Measurements from ENCODE around the gene ASNS. TPM values are rescaled to one million over a fixed set of nuclear protein-coding genes. Genes with fewer than 3 reads are reported as not detected.
"Not testable (repeated sequence)": the region's sequence is repeated elsewhere in the genome, so short reads cannot be mapped to it uniquely, and the experiment has no call there.

The ASNS gene
- total RNA-seq, 2 experiments from 2014 or later: 200 to 214 TPM

DNA sequence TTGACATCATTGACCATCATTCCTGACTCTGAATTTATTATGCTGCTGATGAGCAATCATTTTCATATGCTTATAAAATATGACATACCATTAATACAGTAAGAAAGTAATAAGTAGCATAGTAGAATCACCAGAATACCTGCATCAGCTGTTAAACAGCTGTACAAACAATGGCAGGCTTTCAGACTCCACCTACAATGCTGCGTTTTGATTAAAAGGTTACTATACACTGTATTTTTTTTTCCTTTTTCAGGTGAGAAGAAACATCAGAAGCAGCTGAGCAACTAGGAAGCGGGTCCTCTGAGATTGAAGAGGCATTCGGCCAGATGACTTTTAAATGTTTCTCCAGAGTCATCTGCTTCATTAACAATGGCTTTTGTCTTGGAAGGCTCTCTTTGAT lies 7.1 kb downstream of the ASNS start:
- no peaks in the 10 kb centered on the region for H3K27me3 Mint-ChIP-seq
- DNase-seq: no peak
- H3K27ac Mint-ChIP-seq: no peak overlapping the region
- no peaks in the 10 kb centered on the region for H3K9me3 Mint-ChIP-seq
- ChIA-PET CTCF (no interaction called here), POLR2A (no interaction called here)
- H3K4me1 Mint-ChIP-seq (ENCODE audit: low read depth): peaks cover 13% of the 10 kb centered on the region
- H3K36me3 Mint-ChIP-seq: peaks cover 58% of the 10 kb centered on the region
- no peak overlapping the region for H3K4me3 Mint-ChIP-seq
- intact Hi-C loops (cut with micrococcal nuclease): no loop called here

- H3K36me3 Mint-ChIP-seq: peaks cover 65% of the 10 kb centered on the region
- H3K4me3 Mint-ChIP-seq: no peak overlapping the region
- H3K27me3 Mint-ChIP-seq: no peaks in the 10 kb centered on the region
Measured at GRCh38 chr7:97859606-97860204, 12.5 kb downstream of the ASNS start.

DNA sequence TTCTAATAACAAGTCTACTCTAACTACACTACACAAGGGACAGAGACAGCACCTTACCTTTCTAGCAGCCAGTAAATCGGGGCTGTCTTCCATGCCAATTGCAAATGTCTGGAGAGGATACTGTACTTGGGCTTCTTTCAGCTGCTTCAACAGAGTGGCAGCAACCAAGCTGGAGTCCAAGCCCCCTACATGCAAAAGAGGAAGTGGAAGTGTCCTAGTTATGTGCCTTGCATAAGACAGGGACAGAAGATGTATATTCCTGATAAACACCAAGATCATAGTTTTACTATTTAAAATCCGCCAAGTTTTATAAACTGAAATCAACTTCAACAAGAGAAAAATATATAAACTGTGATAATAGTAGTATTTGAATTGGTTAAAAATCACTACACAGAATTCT lies 14.0 kb downstream of the ASNS start:
- Mint-ChIP-seq H3K27me3 (no peaks in the 10 kb centered on the region), H3K4me1 (ENCODE audit: low read depth) (peaks cover 6% of the 10 kb centered on the region), H3K27ac (no peak overlapping the region), H3K36me3 (peaks cover 69% of the 10 kb centered on the region), H3K9me3 (no peaks in the 10 kb centered on the region), H3K4me3 (no peak overlapping the region)
- ChIA-PET CTCF (no interaction called here), POLR2A (no interaction called here)
- DNase-seq: no peak
- intact Hi-C loops (cut with micrococcal nuclease): no loop called here

More at GRCh38 chr7:97859606-97860204, 12.5 kb downstream of the ASNS start:
- H3K9me3 Mint-ChIP-seq: no peaks in the 10 kb centered on the region
- ChIA-PET POLR2A (no interaction called here), CTCF (no interaction called here)
- H3K4me1 Mint-ChIP-seq (ENCODE audit: low read depth): peaks cover 9% of the 10 kb centered on the region
- H3K27ac Mint-ChIP-seq: no peak overlapping the region
- intact Hi-C loops (cut with micrococcal nuclease): no loop called here
- DNase-seq: no peak

DNA sequence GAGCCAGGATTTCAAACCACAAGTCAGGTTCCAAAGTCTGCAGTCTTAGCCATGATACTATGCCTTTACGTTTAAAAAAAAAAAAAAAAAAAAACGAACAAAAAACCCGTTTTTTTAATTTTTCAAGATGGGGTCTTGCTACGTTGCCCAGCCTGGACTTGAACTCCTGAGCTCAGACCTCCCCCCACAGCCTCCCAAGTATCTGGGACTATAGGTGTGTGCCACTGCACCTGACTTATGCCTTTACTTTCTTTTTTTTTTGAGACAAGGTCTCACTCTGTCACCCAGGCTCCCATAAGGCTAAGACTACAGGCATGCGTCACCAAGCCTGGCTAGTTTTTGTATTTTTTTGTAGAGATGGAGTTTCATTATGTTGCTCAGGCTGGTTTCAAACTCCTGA lies 14.7 kb downstream of the ASNS start:
- H3K9me3 Mint-ChIP-seq: no peaks in the 10 kb centered on the region
- no peak overlapping the region for H3K27ac Mint-ChIP-seq
- ChIA-PET POLR2A (interaction anchor here (1.4 kb wide), 1 partner anchor 15 kb away, joined by 4 read pairs; no protein-coding TSS in a partner anchor), CTCF (interaction anchor here (1.2 kb wide), 1 partner anchor 12 kb away, joined by 4 read pairs; no protein-coding TSS in a partner anchor)
- H3K27me3 Mint-ChIP-seq: no peaks in the 10 kb centered on the region
- H3K36me3 Mint-ChIP-seq: peaks cover 69% of the 10 kb centered on the region
- DNase-seq: no peak
- intact Hi-C loops (cut with micrococcal nuclease): no loop called here
- H3K4me1 Mint-ChIP-seq (ENCODE audit: low read depth): peaks cover 4% of the 10 kb centered on the region
- H3K4me3 Mint-ChIP-seq: no peak overlapping the region

DNA sequence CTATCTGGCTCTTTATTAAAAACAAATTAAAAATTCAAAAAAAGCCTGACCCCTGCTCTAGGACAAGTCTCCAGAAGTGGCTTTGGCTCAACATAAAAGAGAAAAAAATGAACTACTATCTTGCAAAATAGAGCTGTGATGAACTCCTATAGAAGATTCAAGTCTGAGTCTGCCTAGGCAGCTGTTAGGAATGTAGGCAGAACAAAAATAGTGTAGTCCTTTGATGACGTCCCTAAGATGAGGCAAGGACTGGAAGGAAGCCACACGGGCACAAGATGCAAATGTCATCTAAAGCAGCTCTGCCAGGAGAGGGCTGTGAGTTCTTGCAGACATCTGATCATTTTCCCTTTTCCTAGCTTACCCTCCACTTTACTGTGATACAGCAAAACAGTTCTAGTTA lies 20.5 kb downstream of the ASNS start:
- H3K36me3 Mint-ChIP-seq: peaks cover 51% of the 10 kb centered on the region
- H3K9me3 Mint-ChIP-seq: peaks cover 2% of the 10 kb centered on the region
- no peak overlapping the region for H3K4me3 Mint-ChIP-seq
- no peaks in the 10 kb centered on the region for H3K4me1 Mint-ChIP-seq (ENCODE audit: low read depth)
- intact Hi-C loops (cut with micrococcal nuclease): no loop called here
- CTCF ChIA-PET: no interaction called here
- no peak for DNase-seq
- no peak overlapping the region for H3K27ac Mint-ChIP-seq
- POLR2A ChIA-PET: no interaction called here
- no peaks in the 10 kb centered on the region for H3K27me3 Mint-ChIP-seq

- CTCF ChIA-PET; intact Hi-C loops (cut with micrococcal nuclease); H3K9me3 Mint-ChIP-seq; H3K27ac Mint-ChIP-seq; POLR2A ChIA-PET; H3K4me3 Mint-ChIP-seq; H3K27me3 Mint-ChIP-seq; H3K4me1 Mint-ChIP-seq (ENCODE audit: low read depth); DNase-seq: not testable (repeated sequence)
- peaks cover 43% of the 10 kb centered on the region for H3K36me3 Mint-ChIP-seq
Measured at GRCh38 chr7:97850262-97851031, 21.8 kb downstream of the ASNS start.

DNA sequence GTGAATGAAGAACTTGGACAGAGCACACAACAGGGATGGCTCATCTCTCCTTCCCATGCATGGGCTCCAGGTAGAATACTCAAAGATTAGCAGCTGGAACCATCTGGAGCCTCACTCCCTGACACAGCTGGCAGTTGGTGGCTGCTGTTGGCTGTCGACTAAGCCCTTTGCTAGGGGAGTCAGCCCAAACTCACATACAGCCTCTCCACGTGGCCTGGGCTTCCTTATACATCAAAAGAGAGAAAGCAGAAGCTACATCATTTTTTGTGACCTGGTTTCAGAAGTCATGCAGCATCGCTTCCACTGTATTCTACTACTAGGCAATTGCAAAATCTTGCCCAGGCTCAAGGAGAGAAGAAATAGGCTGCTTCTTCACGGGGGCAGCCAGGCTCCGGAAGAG lies 24.4 kb downstream of the ASNS start:
- intact Hi-C loops (cut with micrococcal nuclease): no loop called here
- no peak overlapping the region for H3K4me3 Mint-ChIP-seq
- no peak for DNase-seq
- H3K4me1 Mint-ChIP-seq (ENCODE audit: low read depth): no peaks in the 10 kb centered on the region
- no peak overlapping the region for H3K27ac Mint-ChIP-seq
- ChIA-PET POLR2A (no interaction called here), CTCF (interaction anchor here (0.8 to 5.9 kb wide), 3 partner anchors 12 to 349 kb away, joined by 3 to 38 read pairs (median 3); no protein-coding TSS in a partner anchor)
- no peaks in the 10 kb centered on the region for H3K27me3 Mint-ChIP-seq
- H3K36me3 Mint-ChIP-seq: peaks cover 23% of the 10 kb centered on the region
- H3K9me3 Mint-ChIP-seq: peaks cover 2% of the 10 kb centered on the region

DNA sequence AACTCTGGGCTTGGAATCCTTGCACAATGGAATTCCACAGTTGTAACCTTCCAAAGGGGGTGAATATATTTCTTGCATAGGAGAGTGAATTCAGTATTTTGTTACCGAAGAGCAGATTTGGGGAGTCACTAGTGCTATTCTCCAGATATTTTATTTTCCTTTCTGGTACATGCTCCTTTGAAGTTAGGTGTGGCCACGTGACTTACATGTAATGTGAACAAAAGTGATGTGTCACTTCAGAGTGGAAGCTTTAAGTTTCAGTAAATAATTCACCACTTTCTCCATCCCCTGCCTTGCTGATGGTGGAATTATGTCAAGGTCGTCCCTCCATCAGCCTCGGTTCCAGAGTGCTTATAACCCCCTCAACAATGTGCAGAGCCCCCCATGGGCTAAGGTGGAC lies 25.3 kb downstream of the ASNS start:
- Mint-ChIP-seq H3K27ac (no peak overlapping the region), H3K4me1 (ENCODE audit: low read depth) (no peaks in the 10 kb centered on the region), H3K4me3 (no peak overlapping the region), H3K36me3 (peaks cover 15% of the 10 kb centered on the region), H3K9me3 (peaks cover 2% of the 10 kb centered on the region), H3K27me3 (peaks cover 1% of the 10 kb centered on the region)
- intact Hi-C loops (cut with micrococcal nuclease): no loop called here
- no peak for DNase-seq
- ChIA-PET POLR2A (no interaction called here), CTCF (interaction anchor here (0.8 to 5.9 kb wide), 3 partner anchors 11 to 348 kb away, joined by 3 to 38 read pairs (median 3); no protein-coding TSS in a partner anchor)

GRCh38 chr7:97845622-97846203 lies 26.5 kb downstream of the ASNS start:
- ChIA-PET POLR2A (no interaction called here), CTCF (interaction anchor here (1.0 to 5.9 kb wide), 9 partner anchors 9 to 740 kb away, joined by 3 to 38 read pairs (median 4); partner anchors contain the start of gene ASNS)
- Mint-ChIP-seq H3K9me3 (peaks cover 2% of the 10 kb centered on the region), H3K4me3 (no peak overlapping the region), H3K36me3 (peaks cover 5% of the 10 kb centered on the region), H3K27ac (no peak overlapping the region), H3K27me3 (peaks cover 4% of the 10 kb centered on the region), H3K4me1 (ENCODE audit: low read depth) (no peaks in the 10 kb centered on the region)
- intact Hi-C loops (cut with micrococcal nuclease): loop anchor here (2.0 kb wide), 1 partner anchor 741 kb away; no protein-coding TSS in a partner anchor
- no peak for DNase-seq

- Mint-ChIP-seq H3K27me3 (peaks cover 7% of the 10 kb centered on the region), H3K4me3 (no peak overlapping the region), H3K27ac (no peak overlapping the region), H3K4me1 (ENCODE audit: low read depth) (no peaks in the 10 kb centered on the region), H3K36me3 (no peaks in the 10 kb centered on the region), H3K9me3 (no peaks in the 10 kb centered on the region)
- ChIA-PET CTCF (interaction anchor here (1.2 to 5.9 kb wide), 5 partner anchors 8 to 739 kb away, joined by 3 to 38 read pairs (median 8); partner anchors contain the start of gene ASNS), POLR2A (no interaction called here)
- DNase-seq: no peak
- intact Hi-C loops (cut with micrococcal nuclease): loop anchor here (2.0 kb wide), 1 partner anchor 739 kb away; no protein-coding TSS in a partner anchor
Measured at GRCh38 chr7:97844036-97844435, 28.2 kb downstream of the ASNS start.

- Mint-ChIP-seq H3K27me3 (peaks cover 10% of the 10 kb centered on the region), H3K27ac (no peak overlapping the region), H3K4me1 (ENCODE audit: low read depth) (no peaks in the 10 kb centered on the region), H3K9me3 (no peaks in the 10 kb centered on the region), H3K4me3 (no peak overlapping the region), H3K36me3 (no peaks in the 10 kb centered on the region)
- no peak for DNase-seq
- ChIA-PET CTCF (no interaction called here), POLR2A (no interaction called here)
- intact Hi-C loops (cut with micrococcal nuclease): no loop called here
Measured at GRCh38 chr7:97842772-97843345, 29.3 kb downstream of the ASNS start.

GRCh38 chr7:97842006-97842405 lies 30.2 kb downstream of the ASNS start:
- ChIA-PET CTCF (interaction anchor here (0.7 kb wide), 1 partner anchor 11 kb away, joined by 3 read pairs; no protein-coding TSS in a partner anchor), POLR2A (no interaction called here)
- H3K4me3 Mint-ChIP-seq: no peak overlapping the region
- intact Hi-C loops (cut with micrococcal nuclease): no loop called here
- peaks cover 12% of the 10 kb centered on the region for H3K27me3 Mint-ChIP-seq
- H3K4me1 Mint-ChIP-seq (ENCODE audit: low read depth): no peaks in the 10 kb centered on the region
- no peaks in the 10 kb centered on the region for H3K9me3 Mint-ChIP-seq
- H3K27ac Mint-ChIP-seq: no peak overlapping the region
- no peaks in the 10 kb centered on the region for H3K36me3 Mint-ChIP-seq
- no peak for DNase-seq
